Muscle layer of colon (tissue), 2 donors: Measurements from ENCODE around the gene TRAF3IP1.

ENCODE experiments used
- H3K27ac ChIP-seq: one replicate; pipeline ENCODE4 v1.7.0; 2013; ENCODE audit warnings: low read depth, mild to moderate bottlenecking, low read length, moderate library complexity
- H3K27me3 ChIP-seq, 2 donors: one replicate each; pipeline ENCODE4 v1.7.0; 2013; ENCODE audit warnings: low read length in 2 of 2, mild to moderate bottlenecking in 2 of 2; ENCODE audit not compliant: insufficient read depth in 2 of 2, control insufficient read depth in 1 of 2
- H3K36me3 ChIP-seq: one replicate; pipeline ENCODE4 v1.7.0; 2013; ENCODE audit warnings: mild to moderate bottlenecking, low read length; ENCODE audit not compliant: insufficient read depth
- H3K4me1 ChIP-seq: one replicate; pipeline ENCODE4 v1.7.0; 2013; ENCODE audit warnings: mild to moderate bottlenecking, low read length; ENCODE audit not compliant: insufficient read depth
- H3K4me3 ChIP-seq, 2 donors: one replicate each; pipeline ENCODE4 v1.7.0; 2013; ENCODE audit warnings: low read length in 2 of 2, low read depth in 1 of 2, mild to moderate bottlenecking in 1 of 2, moderate library complexity in 1 of 2
- H3K9ac ChIP-seq: one replicate; pipeline ENCODE4 v1.7.0; 2013; ENCODE audit warnings: low read length
- H3K9me3 ChIP-seq: one replicate; pipeline ENCODE4 v1.7.0; 2013; ENCODE audit warnings: mild to moderate bottlenecking, low read length
- donor health status: abdominal sarcoma.
- donor health status: Adenocarcinoma of cecum.

The TRAF3IP1 gene

DNA sequence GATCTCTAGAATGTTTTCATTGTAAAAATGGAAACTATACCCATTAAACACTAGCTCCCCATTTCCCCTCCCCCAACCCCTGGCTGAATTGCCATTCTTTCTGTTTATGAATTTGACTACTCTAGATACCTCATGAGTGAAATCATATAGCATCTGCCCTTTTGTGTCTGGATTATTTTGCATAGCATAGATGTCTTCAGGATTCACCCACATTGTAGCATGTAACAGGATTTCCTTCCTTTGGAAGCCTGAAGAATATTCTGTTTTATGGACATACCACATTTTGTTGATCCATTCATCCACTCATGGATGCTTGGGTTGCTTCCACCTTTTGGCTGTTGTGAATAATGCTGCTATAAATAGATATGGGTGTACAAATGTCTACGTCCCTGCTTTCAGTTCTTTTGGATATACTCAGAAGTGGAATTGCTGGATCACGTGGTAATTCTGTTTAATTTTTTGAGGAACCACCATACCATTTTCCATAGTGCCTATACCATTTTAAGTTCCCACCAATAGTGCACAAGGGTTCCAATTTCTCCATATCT lies 98.8 kb downstream of the TRAF3IP1 start:
- Histone ChIP-seq H3K9ac (no peak overlapping the region), H3K27ac (no peak overlapping the region), H3K4me1 (no peaks in the 10 kb centered on the region), H3K36me3 (no peaks in the 10 kb centered on the region), H3K9me3 (no peaks in the 10 kb centered on the region), H3K27me3 (no peaks in the 10 kb centered on the region), H3K4me3 (no peak overlapping the region)

GRCh38 chr2:238420442-238420841 lies 100.1 kb downstream of the TRAF3IP1 start:
- Histone ChIP-seq H3K9me3 (no peaks in the 10 kb centered on the region), H3K9ac (no peak overlapping the region), H3K27ac (no peak overlapping the region), H3K4me1 (peaks cover under 1% of the 10 kb centered on the region), H3K4me3 (no peak overlapping the region), H3K27me3 (no peaks in the 10 kb centered on the region), H3K36me3 (no peaks in the 10 kb centered on the region)

DNA sequence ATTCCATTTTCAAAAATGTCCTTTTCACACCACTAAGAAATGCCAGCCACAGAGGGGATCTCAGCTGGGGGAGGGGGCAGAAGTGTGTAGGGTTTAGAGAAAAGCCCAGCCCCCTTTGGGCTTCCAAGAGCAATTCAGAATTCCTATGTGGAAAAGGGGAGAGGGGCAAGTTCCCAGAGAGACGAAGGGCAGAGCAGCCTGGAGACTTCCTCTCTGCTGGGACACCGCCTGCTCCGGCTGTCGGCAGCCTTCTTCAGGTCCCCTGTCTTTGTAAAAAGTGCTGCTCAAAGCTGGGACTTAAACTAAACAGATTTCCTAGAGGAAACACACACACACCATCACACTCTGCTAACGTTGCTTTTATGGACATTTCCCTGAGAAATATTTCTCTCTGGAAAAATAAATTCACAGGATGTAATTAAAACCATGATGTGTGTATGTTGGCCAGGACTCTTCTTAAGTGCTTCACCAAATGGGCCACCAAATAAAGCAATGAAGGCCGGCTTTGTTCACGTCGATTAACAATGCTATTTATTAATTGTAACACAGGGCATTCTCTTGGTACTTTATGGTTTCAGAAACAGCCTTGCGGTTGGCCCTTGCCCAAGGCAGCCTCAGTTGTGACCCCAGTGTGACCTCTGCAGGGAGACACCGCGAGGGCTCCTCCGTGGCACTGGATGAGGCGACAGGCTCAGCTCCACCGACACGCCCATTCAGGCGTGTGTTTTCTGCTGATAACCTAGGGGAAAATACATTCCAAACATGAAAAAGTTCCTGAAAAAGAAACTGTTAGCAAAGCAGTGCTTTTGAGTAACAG lies 100.8 kb downstream of the TRAF3IP1 start:
- peaks cover 7% of the 10 kb centered on the region for H3K4me1 ChIP-seq
- H3K36me3 ChIP-seq, result no peaks in the 10 kb centered on the region
- H3K27me3 ChIP-seq, result no peaks in the 10 kb centered on the region
- H3K4me3 ChIP-seq, result no peak overlapping the region
- H3K9ac ChIP-seq, result no peak overlapping the region
- H3K9me3 ChIP-seq, result no peaks in the 10 kb centered on the region
- no peak overlapping the region for H3K27ac ChIP-seq

- Histone ChIP-seq H3K9ac (no peak overlapping the region), H3K9me3 (no peaks in the 10 kb centered on the region), H3K27ac (no peak overlapping the region), H3K36me3 (no peaks in the 10 kb centered on the region), H3K4me1 (peaks cover 8% of the 10 kb centered on the region), H3K27me3 (no peaks in the 10 kb centered on the region), H3K4me3 (no peak overlapping the region)
Observed at GRCh38 chr2:238421695-238422035, 101.3 kb downstream of the TRAF3IP1 start.

GRCh38 chr2:238422285-238422684 lies 102.0 kb downstream of the TRAF3IP1 start:
- Histone ChIP-seq H3K36me3 (no peaks in the 10 kb centered on the region), H3K9ac (no peak overlapping the region), H3K27ac (no peak overlapping the region), H3K9me3 (no peaks in the 10 kb centered on the region), H3K4me1 (peaks cover 8% of the 10 kb centered on the region), H3K27me3 (no peaks in the 10 kb centered on the region), H3K4me3 (no peak overlapping the region)

GRCh38 chr2:238422940-238423339 lies 102.6 kb downstream of the TRAF3IP1 start:
- no peak overlapping the region for H3K9ac ChIP-seq
- no peak overlapping the region for H3K27ac ChIP-seq
- no peaks in the 10 kb centered on the region for H3K27me3 ChIP-seq
- peaks cover 14% of the 10 kb centered on the region for H3K4me1 ChIP-seq
- H3K4me3 ChIP-seq, result no peak overlapping the region
- no peaks in the 10 kb centered on the region for H3K36me3 ChIP-seq
- no peaks in the 10 kb centered on the region for H3K9me3 ChIP-seq

- Histone ChIP-seq H3K27me3 (no peaks in the 10 kb centered on the region), H3K9me3 (no peaks in the 10 kb centered on the region), H3K4me1 (peaks cover 22% of the 10 kb centered on the region), H3K9ac (no peak overlapping the region), H3K27ac (no peak overlapping the region), H3K4me3 (no peak overlapping the region), H3K36me3 (no peaks in the 10 kb centered on the region)
Observed at GRCh38 chr2:238423561-238424312, 103.4 kb downstream of the TRAF3IP1 start.

GRCh38 chr2:238424313-238424700 lies 104.0 kb downstream of the TRAF3IP1 start:
- Histone ChIP-seq H3K9ac (no peak overlapping the region), H3K27ac (no peak overlapping the region), H3K4me3 (no peak overlapping the region), H3K36me3 (no peaks in the 10 kb centered on the region), H3K4me1 (peaks cover 24% of the 10 kb centered on the region), H3K27me3 (no peaks in the 10 kb centered on the region), H3K9me3 (no peaks in the 10 kb centered on the region)

- H3K9ac ChIP-seq, result no peak overlapping the region
- H3K9me3 ChIP-seq, result no peaks in the 10 kb centered on the region
- peaks cover 24% of the 10 kb centered on the region for H3K4me1 ChIP-seq
- no peaks in the 10 kb centered on the region for H3K27me3 ChIP-seq
- peak overlapping the region in 1 of 2 donors; percentile 87 for H3K4me3 ChIP-seq
- H3K27ac ChIP-seq, result no peak overlapping the region
- H3K36me3 ChIP-seq, result no peaks in the 10 kb centered on the region
Observed at GRCh38 chr2:238425505-238425978, 105.2 kb downstream of the TRAF3IP1 start.

DNA sequence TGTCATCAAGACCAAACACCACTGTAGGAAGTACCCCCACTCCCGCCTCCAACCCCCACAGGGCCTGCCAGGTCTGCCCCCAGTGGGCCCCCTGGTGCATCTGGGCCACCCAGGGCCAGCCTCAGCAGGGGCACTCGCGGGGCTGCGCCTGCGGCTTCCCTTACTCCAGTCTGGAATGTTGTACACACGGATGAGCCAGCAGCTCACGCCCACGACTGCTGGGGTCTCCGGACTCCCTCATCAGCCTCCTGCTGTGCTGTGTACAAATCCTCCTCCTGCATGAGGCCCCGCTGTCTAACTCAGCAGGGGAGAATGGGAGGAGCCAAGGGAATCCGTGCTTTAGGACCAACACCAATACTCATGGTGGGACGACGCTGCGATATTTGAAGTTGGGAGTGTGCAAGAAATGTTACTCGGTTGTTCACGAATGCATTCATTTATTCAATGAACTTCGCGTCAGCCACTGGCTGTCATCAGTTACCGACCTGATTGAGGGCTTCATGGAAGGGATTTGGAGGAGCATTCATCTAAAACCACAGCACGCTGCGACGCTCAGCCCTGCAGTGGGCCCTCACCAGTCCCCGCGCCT lies 105.8 kb downstream of the TRAF3IP1 start:
- Histone ChIP-seq H3K4me1 (peaks cover 24% of the 10 kb centered on the region), H3K9ac (peak overlapping the region; percentile 14), H3K27me3 (no peaks in the 10 kb centered on the region), H3K36me3 (no peaks in the 10 kb centered on the region), H3K27ac (peak overlapping the region; percentile 92), H3K9me3 (no peaks in the 10 kb centered on the region), H3K4me3 (peak overlapping the region; percentile 85 to 87)
